CD14-positive monocyte (primary cell): ENCODE data around the gene FBL. TPM values are rescaled to one million over a fixed set of nuclear protein-coding genes. Genes with fewer than 3 reads are reported as not detected.
A peak's percentile ranks its signal among the peaks of the same experiment; 100 is the strongest.
"Not testable (repeated sequence)": the region's sequence is repeated elsewhere in the genome, so short reads cannot be mapped to it uniquely, and the experiment has no call there.

Source experiments
- DNase-seq, 3 donors: peaks; one replicate each; pipeline ENCODE4 v3.0.0-alpha.2; 2011 to 2022
- H2AFZ ChIP-seq: 2 replicates; pipeline ENCODE4 v1.6.0; 2012; ENCODE audit warnings: mild to moderate bottlenecking, low read depth, low read length, inconsistent platforms; ENCODE audit not compliant: insufficient read depth, poor library complexity, severe bottlenecking
- H3K27ac ChIP-seq, 2 donors: 1 replicate in 1 of 2; 2 replicates in 1 of 2; pipeline ENCODE4 v1.5.1; 2012 to 2013; ENCODE audit warnings: low read length in 2 of 2, control low read depth in 1 of 2, inconsistent platforms in 1 of 2, low read depth in 1 of 2, mild to moderate bottlenecking in 1 of 2
- H3K27me3 ChIP-seq, 2 donors: one replicate each; pipeline versions ENCODE4 v1.6.0 to v1.6.1; 2011 to 2013; ENCODE audit warnings: low read length in 2 of 2; ENCODE audit not compliant: control insufficient read depth in 2 of 2, insufficient read depth in 2 of 2
- H3K36me3 ChIP-seq, 2 donors: replicated peaks in 1 of 2; 1 replicate in 1 of 2; 2 replicates in 1 of 2; pipeline versions ENCODE4 v1.5.1 to v1.6.1; 2012 to 2013; ENCODE audit warnings: low read length in 2 of 2, control low read depth in 1 of 2, inconsistent platforms in 1 of 2, mild to moderate bottlenecking in 1 of 2; ENCODE audit not compliant: insufficient read depth in 2 of 2, control insufficient read depth in 1 of 2
- H3K4me1 ChIP-seq, 2 donors: 1 replicate in 1 of 2; 2 replicates in 1 of 2; pipeline versions ENCODE4 v1.5.1 to v1.6.1; 2012 to 2013; ENCODE audit warnings: low read length in 2 of 2, control low read depth in 1 of 2, inconsistent platforms in 1 of 2, mild to moderate bottlenecking in 1 of 2, moderate library complexity in 1 of 2; ENCODE audit not compliant: insufficient read depth in 2 of 2, control insufficient read depth in 1 of 2
- H3K4me2 ChIP-seq: replicated peaks from 2 replicates; pipeline ENCODE3; 2012; ENCODE audit warnings: low read length, moderate library complexity, mild to moderate bottlenecking; ENCODE audit not compliant: poor library complexity, severe bottlenecking; ENCODE audit errors: extremely low read depth
- H3K4me3 ChIP-seq, 3 experiments: fragments of 200-600 bp in 1 of 3; sonication (generic) in 1 of 3; replicated peaks in 1 of 3; 1 replicate in 2 of 3; 2 replicates in 1 of 3; pipeline ENCODE4 v1.5.1; 2011 to 2013; ENCODE audit warnings: low read length in 3 of 3, mild to moderate bottlenecking in 3 of 3, control low read depth in 2 of 3, low read depth in 2 of 3, inconsistent platforms in 1 of 3, moderate library complexity in 1 of 3
- H3K79me2 ChIP-seq: 2 replicates; pipeline ENCODE4 v1.6.0; 2012; ENCODE audit warnings: mild to moderate bottlenecking, control low read depth, inconsistent platforms, low read length, moderate library complexity; ENCODE audit not compliant: insufficient read depth
- H3K9ac ChIP-seq: 2 replicates; pipeline ENCODE4 v1.6.0; 2017; ENCODE audit warnings: low read length, mild to moderate bottlenecking; ENCODE audit not compliant: insufficient read depth, poor library complexity, severe bottlenecking
- H3K9me3 ChIP-seq, 2 donors: replicated peaks in 1 of 2; 1 replicate in 1 of 2; 2 replicates in 1 of 2; pipeline versions ENCODE4 v1.5.1 to v1.6.1; 2012 to 2013; ENCODE audit warnings: low read length in 2 of 2, control low read depth in 1 of 2; ENCODE audit not compliant: control insufficient read depth in 1 of 2, insufficient read depth in 1 of 2
- H4K20me1 ChIP-seq: 2 replicates; pipeline ENCODE4 v1.6.0; 2012; ENCODE audit warnings: mild to moderate bottlenecking, low read length, control low read depth, moderate library complexity; ENCODE audit not compliant: insufficient read depth
- H3K27ac Mint-ChIP-seq, 7 donors: one replicate each; pipeline ENCODE4 v1.8.0; 2020; ENCODE audit warnings: mild to moderate bottlenecking in 7 of 7, mixed read lengths in 7 of 7, moderate library complexity in 6 of 7, inconsistent platforms in 2 of 7
- H3K27me3 Mint-ChIP-seq, 3 donors: one replicate each; pipeline ENCODE4 v1.8.0; 2021 to 2022; ENCODE audit warnings: low read depth in 3 of 3, mild to moderate bottlenecking in 3 of 3, mixed read lengths in 3 of 3, moderate library complexity in 3 of 3, inconsistent platforms in 1 of 3
- H3K36me3 Mint-ChIP-seq, 2 donors: one replicate each; pipeline ENCODE4 v1.8.0; 2020; ENCODE audit warnings: mixed read lengths in 2 of 2, inconsistent platforms in 1 of 2, mild to moderate bottlenecking in 1 of 2
- H3K4me1 Mint-ChIP-seq: one replicate; pipeline ENCODE4 v1.8.0; 2020; ENCODE audit warnings: mild to moderate bottlenecking, mixed read lengths
- H3K4me3 Mint-ChIP-seq, 2 donors: one replicate each; pipeline ENCODE4 v1.8.0; 2020; ENCODE audit warnings: mild to moderate bottlenecking in 2 of 2, mixed read lengths in 2 of 2, moderate library complexity in 1 of 2
- H3K9me3 Mint-ChIP-seq, 7 donors: one replicate each; pipeline ENCODE4 v1.8.0; 2020 to 2022; ENCODE audit warnings: mixed read lengths in 7 of 7, mild to moderate bottlenecking in 6 of 7, moderate library complexity in 6 of 7, inconsistent platforms in 2 of 7
- WGBS: methylation state at CpG from one replicate; pipeline ENCODE4 v1.1.5; 2013; ENCODE audit warnings: missing lambda C conversion rate; ENCODE audit not compliant: insufficient coverage; 5-methylcytosine and 5-hydroxymethylcytosine counted together
- intact Hi-C, 2 donors: fragments of 100-400 bp; cut with micrococcal nuclease; formaldehyde crosslinking; loops; one replicate each; pipeline versions ENCODE4 v1.15.0 to v1.15.1; 2023
- polyA plus RNA-seq, 3 donors: library from polyadenylated mRNA; depleted of rRNA in 1 of 3; unstranded in 2 of 3; stranded (reverse) in 1 of 3; fragments of 300-500 nt in 2 of 3; fragments of >200 nt in 1 of 3; fragmentation: Illumina TruSeq in 2 of 3; gene quantifications; 1 replicate in 2 of 3; 2 replicates in 1 of 3; pipeline ENCODE4 v1.2.3, GENCODE V29; 2012 to 2021

Gene FBL
- polyA plus RNA-seq, 3 donors = 57.1 to 157 (median 60.3) TPM

DNA sequence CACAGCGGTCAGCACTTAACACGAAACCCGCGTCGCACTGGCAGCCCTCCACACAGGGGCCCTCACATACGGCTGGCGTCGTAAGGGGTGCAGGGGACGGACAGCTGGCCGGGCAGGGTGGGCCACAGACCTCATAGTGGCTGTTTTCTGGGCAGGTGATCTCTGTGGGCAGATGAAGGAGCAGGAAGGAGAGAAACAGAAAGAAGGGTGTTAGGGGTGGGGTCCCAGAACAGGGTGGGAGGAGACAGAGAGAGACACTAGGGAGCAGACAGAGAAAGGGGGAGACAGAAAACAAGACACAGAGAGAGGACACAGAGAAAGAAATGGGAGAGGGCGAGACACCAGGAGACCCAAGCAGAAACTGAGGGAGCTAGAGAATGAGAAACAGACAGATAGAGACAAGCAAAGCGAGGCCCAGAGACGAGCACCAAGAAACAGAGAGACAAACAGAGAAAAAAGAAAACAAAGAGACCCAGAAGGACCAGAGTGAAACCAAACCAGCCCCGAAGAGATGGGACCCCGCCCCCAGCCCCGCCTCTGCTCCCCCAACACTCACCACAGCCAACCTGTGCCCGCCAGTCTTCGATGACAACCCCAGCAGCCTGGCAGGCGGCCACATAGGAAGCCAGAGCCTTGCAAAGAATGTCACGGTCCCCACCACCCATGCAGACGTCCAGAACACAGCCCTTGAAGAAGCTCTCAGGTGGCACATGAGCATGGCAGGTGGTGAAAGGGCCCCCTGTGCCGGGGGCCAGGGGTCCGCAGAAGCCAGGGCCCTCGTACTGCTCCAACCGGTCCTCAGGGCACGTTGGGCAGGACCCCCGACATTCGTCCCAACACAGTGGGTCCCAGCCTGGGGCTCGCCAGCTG is 47.4 kb upstream of the FBL start:
- H3K79me2 ChIP-seq, H3K9ac ChIP-seq, H3K4me1 ChIP-seq, H3K9me3 ChIP-seq, DNase-seq, H3K36me3 ChIP-seq, H3K27ac ChIP-seq, H3K9me3 Mint-ChIP-seq, H4K20me1 ChIP-seq, H3K4me2 ChIP-seq, H3K4me1 Mint-ChIP-seq, H2AFZ ChIP-seq, H3K4me3 Mint-ChIP-seq, H3K36me3 Mint-ChIP-seq, H3K4me3 ChIP-seq, H3K27ac Mint-ChIP-seq: not testable (repeated sequence)
- intact Hi-C loops = loop anchor here in 1 of 2 donors (2.0 kb wide), 1 partner anchor 15 kb away; no protein-coding TSS in a partner anchor
- WGBS = 75% methylated on average over 5 of the region's 29 CpGs
- H3K27me3 ChIP-seq = peaks cover 0 to 16% of the 10 kb centered on the region in 2 donors
- H3K27me3 Mint-ChIP-seq = peaks cover 30 to 34% (median 32%) of the 10 kb centered on the region in 3 donors

GRCh38 chr19:39892506-39892902 is 46.3 kb upstream of the FBL start:
- H3K27me3 Mint-ChIP-seq = peaks cover 30 to 34% (median 32%) of the 10 kb centered on the region in 3 donors
- H3K4me3 Mint-ChIP-seq = peak overlapping the region in 1 of 2 donors; percentile 49
- H3K9me3 ChIP-seq, H3K36me3 Mint-ChIP-seq, H3K4me1 ChIP-seq, H2AFZ ChIP-seq, H3K4me1 Mint-ChIP-seq, H3K27ac ChIP-seq, H3K4me2 ChIP-seq, H3K79me2 ChIP-seq, H4K20me1 ChIP-seq, H3K4me3 ChIP-seq, H3K27ac Mint-ChIP-seq, H3K9me3 Mint-ChIP-seq, H3K36me3 ChIP-seq, H3K9ac ChIP-seq, DNase-seq: not testable (repeated sequence)
- peaks cover 0 to 16% of the 10 kb centered on the region in 2 donors for H3K27me3 ChIP-seq
- WGBS = 72% methylated on average over 4 of the region's 5 CpGs
- intact Hi-C loops = loop anchor here in 1 of 2 donors (2.0 kb wide), 1 partner anchor 14 kb away; no protein-coding TSS in a partner anchor

DNA sequence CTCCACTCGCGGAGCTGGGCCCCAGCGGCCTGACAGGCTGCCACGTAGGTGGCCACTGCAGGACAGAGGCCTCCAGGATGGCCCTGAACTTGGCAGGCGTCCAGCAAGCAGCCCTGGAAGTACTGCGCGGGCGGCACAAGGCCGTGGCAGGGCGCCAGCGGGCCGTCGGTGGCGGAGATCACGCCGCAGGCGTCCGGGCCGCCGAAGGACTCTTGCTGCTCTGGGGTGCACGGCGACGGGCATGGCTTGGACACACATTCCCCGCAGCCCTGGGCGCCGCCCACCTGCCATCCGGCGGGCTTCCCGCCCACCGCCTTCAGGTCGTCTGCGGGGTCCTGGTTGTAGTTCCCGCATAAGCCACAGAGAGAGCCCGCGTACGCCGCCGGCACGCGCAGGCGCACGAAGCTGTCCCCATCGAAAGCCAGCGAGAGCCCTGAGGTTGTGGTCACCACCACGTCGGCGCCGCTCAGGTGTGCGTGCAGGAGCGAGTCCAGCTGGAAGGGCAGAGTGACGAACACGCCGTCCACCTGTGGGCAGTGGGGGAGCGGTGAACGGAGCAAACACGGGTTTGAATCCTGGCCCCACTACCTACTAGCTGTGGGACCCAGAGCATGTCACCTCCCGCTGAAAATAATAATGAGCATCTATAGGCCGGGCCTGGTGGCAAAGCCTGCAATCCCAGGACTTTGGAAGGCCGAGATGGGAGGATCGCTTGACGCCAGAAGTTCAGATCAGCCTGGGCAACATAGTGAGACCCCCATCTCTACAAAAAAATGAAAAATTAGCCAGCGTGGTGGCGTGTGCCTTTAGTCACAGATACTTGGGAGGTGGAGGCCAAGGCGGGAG is 45.7 kb upstream of the FBL start:
- Mint-ChIP-seq H3K4me3 (peak overlapping the region in 1 of 2 donors; percentile 49), H3K27me3 (peaks cover 30 to 34% (median 32%) of the 10 kb centered on the region in 3 donors)
- H3K79me2 ChIP-seq, H3K4me2 ChIP-seq, H3K9me3 ChIP-seq, H3K4me3 ChIP-seq, H3K27ac Mint-ChIP-seq, H3K9me3 Mint-ChIP-seq, H3K36me3 ChIP-seq, H3K9ac ChIP-seq, H3K27ac ChIP-seq, H3K36me3 Mint-ChIP-seq, DNase-seq, H3K4me1 ChIP-seq, H4K20me1 ChIP-seq, H3K4me1 Mint-ChIP-seq, H2AFZ ChIP-seq: not testable (repeated sequence)
- H3K27me3 ChIP-seq = peaks cover 0 to 16% of the 10 kb centered on the region in 2 donors
- intact Hi-C loops = loop anchor here in 1 of 2 donors (2.0 kb wide), 1 partner anchor 13 kb away; no protein-coding TSS in a partner anchor
- 67% methylated on average over 63 of the region's 64 CpGs for WGBS
